ENCODE measurements around the gene PSENEN.

Gene PSENEN

DNA sequence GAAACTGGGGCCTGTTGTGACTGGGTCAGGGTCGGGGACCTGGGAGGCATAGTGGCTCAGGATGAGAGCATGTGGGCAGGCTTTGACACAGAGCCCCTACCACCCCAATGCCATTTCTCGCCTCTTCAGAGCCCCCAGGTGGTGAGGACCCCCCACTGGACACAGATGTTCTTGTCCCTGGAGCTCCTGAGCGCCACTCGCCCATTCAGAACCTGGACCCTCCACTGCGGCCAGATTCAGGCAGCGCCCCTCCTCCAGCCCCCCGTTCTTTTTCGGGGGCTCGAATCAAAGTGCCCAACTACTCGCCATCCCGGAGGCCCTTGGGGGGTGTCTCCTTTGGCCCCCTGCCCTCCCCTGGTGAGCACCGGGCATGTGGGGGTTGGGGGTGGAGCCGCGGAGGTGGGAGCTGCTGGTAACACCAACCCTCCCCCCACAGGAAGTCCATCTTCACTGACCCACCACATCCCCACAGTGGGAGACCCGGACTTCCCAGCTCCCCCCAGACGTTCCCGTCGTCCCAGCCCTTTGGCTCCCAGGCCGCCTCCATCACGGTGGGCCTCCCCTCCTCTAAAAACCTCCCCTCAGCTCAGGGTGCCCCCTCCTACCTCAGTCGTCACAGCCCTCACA is 13.6 kb upstream of the PSENEN start:
- H3K27ac ChIP-seq, result peak overlapping the region; percentile 63
- TF ChIP-seq, protein P1, sequence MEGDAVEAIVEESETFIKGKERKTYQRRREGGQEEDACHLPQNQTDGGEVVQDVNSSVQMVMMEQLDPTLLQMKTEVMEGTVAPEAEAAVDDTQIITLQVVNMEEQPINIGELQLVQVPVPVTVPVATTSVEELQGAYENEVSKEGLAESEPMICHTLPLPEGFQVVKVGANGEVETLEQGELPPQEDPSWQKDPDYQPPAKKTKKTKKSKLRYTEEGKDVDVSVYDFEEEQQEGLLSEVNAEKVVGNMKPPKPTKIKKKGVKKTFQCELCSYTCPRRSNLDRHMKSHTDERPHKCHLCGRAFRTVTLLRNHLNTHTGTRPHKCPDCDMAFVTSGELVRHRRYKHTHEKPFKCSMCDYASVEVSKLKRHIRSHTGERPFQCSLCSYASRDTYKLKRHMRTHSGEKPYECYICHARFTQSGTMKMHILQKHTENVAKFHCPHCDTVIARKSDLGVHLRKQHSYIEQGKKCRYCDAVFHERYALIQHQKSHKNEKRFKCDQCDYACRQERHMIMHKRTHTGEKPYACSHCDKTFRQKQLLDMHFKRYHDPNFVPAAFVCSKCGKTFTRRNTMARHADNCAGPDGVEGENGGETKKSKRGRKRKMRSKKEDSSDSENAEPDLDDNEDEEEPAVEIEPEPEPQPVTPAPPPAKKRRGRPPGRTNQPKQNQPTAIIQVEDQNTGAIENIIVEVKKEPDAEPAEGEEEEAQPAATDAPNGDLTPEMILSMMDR (IDR thresholded peaks at IDR 0.05), result no peak
- no peak for TF ChIP-seq ZFX (IDR thresholded peaks at IDR 0.05; ENCODE audit: borderline replicate concordance)

DNA sequence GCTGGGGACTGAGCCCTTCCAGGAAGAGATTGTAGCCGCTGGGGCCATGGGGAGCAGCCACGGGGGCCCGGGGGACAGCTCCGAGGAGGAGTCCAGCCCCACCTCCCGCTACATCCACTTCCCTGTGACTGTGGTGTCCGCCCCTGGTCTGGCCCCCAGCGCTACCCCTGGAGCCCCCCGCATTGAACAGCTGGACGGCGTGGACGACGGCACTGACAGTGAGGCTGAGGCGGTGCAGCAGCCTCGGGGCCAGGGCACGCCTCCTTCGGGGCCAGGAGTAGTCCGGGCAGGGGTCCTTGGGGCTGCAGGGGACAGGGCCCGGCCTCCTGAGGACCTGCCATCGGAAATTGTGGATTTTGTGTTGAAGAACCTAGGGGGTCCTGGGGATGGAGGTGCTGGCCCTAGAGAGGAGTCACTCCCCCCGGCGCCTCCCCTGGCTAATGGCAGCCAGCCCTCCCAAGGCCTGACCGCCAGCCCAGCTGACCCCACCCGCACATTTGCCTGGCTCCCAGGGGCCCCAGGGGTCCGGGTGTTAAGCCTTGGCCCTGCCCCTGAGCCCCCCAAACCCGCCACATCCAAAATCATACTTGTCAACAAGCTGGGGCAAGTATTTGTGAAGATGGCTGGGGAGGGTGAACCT is 12.8 kb upstream of the PSENEN start:
- H3K27ac ChIP-seq, result no peak overlapping the region
- TF ChIP-seq ZFX (IDR thresholded peaks at IDR 0.05; ENCODE audit: borderline replicate concordance), result no peak
- TF ChIP-seq, protein P1 (IDR thresholded peaks at IDR 0.05), result no peak

DNA sequence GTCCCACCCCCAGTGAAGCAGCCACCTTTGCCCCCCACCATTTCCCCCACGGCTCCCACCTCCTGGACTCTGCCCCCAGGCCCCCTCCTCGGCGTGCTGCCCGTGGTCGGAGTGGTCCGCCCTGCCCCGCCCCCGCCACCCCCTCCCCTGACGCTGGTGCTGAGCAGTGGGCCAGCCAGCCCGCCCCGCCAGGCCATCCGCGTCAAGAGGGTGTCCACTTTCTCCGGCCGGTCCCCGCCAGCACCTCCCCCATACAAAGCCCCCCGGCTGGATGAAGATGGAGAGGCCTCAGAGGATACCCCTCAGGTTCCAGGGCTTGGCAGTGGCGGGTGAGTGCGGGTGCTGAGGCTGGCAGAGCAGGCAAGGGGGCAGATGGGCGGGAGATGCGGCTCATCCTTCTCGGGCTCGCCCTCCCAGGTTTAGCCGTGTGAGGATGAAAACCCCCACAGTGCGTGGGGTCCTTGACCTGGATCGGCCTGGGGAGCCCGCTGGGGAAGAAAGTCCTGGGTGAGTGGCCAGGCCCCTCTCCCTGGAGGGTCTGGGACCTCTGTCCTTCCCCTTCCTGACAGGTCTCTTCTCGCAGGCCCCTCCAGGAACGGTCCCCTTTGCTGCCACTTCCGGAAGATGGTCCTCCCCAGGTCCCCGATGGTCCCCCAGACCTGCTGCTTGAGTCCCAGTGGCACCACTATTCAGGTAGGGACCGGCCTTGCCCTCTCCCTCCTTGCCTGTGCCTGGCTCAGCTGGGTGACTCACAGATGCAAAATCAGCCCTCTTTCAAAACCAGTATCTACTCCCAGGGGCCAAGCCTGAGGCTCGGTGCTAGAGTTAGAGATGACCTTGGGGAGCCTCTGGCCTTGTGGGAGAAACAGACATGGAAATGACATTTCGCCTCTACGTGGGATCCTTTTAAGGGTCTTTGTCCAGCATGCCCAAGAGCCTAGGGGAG is 12.0 kb upstream of the PSENEN start:
- TF ChIP-seq ZFX (IDR thresholded peaks at IDR 0.05; ENCODE audit: borderline replicate concordance), result no peak
- TF ChIP-seq, protein P1 (IDR thresholded peaks at IDR 0.05), result no peak
- no peak overlapping the region for H3K27ac ChIP-seq

GRCh38 chr19:35734273-35734672 is 11.2 kb upstream of the PSENEN start:
- no peak for TF ChIP-seq ZFX (IDR thresholded peaks at IDR 0.05; ENCODE audit: borderline replicate concordance)
- TF ChIP-seq, protein P1 (IDR thresholded peaks at IDR 0.05), result no peak
- H3K27ac ChIP-seq, result no peak overlapping the region

DNA sequence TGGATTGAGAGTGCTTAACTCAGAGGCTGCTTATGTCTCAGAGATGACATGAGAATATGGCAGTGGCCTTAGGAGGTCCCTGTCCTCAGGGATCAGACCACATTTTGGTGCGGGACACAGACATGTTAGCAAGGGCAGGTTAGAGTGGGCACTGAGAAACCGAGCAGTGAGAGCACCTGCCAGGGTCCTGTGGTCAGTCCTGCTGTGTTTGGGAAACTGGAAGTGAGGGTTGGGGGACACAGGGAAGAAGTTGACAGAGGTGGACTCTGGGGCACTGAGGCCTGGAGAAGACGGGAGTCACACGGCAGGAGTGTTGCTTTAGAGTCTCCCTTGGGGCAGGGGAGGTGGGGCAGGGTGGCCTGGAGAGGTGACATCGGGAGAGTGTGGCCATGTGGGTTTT is 10.6 kb upstream of the PSENEN start:
- TF ChIP-seq, protein P1 (IDR thresholded peaks at IDR 0.05), result no peak
- no peak for TF ChIP-seq ZFX (IDR thresholded peaks at IDR 0.05; ENCODE audit: borderline replicate concordance)
- H3K27ac ChIP-seq, result no peak overlapping the region

DNA sequence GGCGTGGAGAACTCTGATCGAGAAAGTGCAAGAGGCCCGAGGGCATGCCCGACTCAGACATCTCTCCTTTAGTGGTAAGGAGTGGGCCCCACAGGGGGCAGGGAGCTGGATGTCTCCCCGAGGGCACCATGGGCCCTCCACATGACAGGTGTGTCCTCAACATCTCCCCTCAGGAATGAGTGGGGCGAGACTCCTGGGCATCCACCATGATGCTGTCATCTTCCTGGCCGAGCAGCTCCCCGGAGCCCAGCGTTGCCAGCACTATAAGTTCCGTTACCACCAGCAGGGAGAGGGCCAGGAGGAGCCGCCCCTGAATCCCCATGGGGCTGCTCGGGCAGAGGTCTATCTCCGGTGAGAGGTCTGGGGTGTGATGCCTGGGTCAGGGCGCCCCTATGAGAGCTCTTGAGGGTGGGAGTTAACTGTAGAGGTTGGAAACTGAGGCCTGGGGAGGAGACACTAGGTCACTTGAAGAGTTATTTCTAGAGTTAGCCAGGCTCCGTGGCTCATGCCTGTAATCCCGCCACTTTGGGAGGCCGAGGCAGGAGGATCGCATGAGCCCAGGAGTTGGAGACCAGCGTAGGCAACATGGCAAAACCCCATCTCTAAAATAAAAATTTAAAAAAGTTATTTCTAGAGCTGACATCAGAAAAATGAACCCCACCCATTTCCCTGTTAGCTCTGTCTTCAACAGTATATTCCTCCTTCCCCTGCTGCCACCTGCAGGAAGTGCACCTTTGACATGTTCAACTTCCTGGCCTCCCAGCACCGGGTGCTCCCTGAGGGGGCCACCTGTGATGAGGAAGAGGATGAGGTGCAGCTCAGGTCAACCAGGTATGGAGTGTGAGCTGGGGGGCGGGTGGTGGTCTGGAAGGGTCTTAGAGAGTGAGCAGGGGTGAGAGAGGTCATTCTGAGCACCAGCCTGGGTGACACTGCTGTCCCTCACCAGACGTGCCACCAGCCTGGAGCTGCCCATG is 8.3 kb upstream of the PSENEN start:
- TF ChIP-seq ZFX (IDR thresholded peaks at IDR 0.05; ENCODE audit: borderline replicate concordance), result no peak
- TF ChIP-seq, protein P1 (IDR thresholded peaks at IDR 0.05), result no peak; the same call in 1 of the 2 replicates
- H3K27ac ChIP-seq, result no peak overlapping the region
